ENCODE data around the gene CCN5.

CCN5 gene

GRCh38 chr20:44700306-44700705, 14.9 kb upstream of the CCN5 start:
- Histone ChIP-seq H3K27me3 (replicated peaks; ENCODE audit: control insufficient read depth, insufficient read depth, low read length) (no peaks in the 10 kb centered on the region), H3K36me3 (ENCODE audit: control insufficient read depth, insufficient read depth, low read length) (no peaks in the 10 kb centered on the region), H3K4me3 (replicated peaks; ENCODE audit: low read depth, low read length) (no peak overlapping the region)
- DNase-seq (ENCODE audit: extremely low read depth, insufficient read length) = no peak
- TF ChIP-seq CTCF (IDR thresholded peaks at IDR 0.05; ENCODE audit: insufficient read depth, low read length, poor library complexity, severe bottlenecking) = no peak

GRCh38 chr20:44701118-44701857, 13.9 kb upstream of the CCN5 start:
- no peak overlapping the region for H3K4me3 ChIP-seq (replicated peaks; ENCODE audit: low read depth, low read length)
- DNase-seq (ENCODE audit: extremely low read depth, insufficient read length) = no peak

GRCh38 chr20:44701858-44702256, 13.3 kb upstream of the CCN5 start:
- no peak for TF ChIP-seq CTCF (IDR thresholded peaks at IDR 0.05; ENCODE audit: insufficient read depth, low read length, poor library complexity, severe bottlenecking)
- H3K27me3 ChIP-seq (replicated peaks; ENCODE audit: control insufficient read depth, insufficient read depth, low read length) = no peaks in the 10 kb centered on the region
- no peak overlapping the region for H3K4me3 ChIP-seq (replicated peaks; ENCODE audit: low read depth, low read length)
- no peaks in the 10 kb centered on the region for H3K36me3 ChIP-seq (ENCODE audit: control insufficient read depth, insufficient read depth, low read length)
- no peak for DNase-seq (ENCODE audit: extremely low read depth, insufficient read length)

More at GRCh38 chr20:44701118-44701857, 13.9 kb upstream of the CCN5 start:
- Histone ChIP-seq H3K36me3 (ENCODE audit: control insufficient read depth, insufficient read depth, low read length) (no peaks in the 10 kb centered on the region), H3K27me3 (replicated peaks; ENCODE audit: control insufficient read depth, insufficient read depth, low read length) (no peaks in the 10 kb centered on the region)
- TF ChIP-seq CTCF (IDR thresholded peaks at IDR 0.05; ENCODE audit: insufficient read depth, low read length, poor library complexity, severe bottlenecking) = no peak

GRCh38 chr20:44702776-44703175, 12.4 kb upstream of the CCN5 start:
- no peaks in the 10 kb centered on the region for H3K36me3 ChIP-seq (ENCODE audit: control insufficient read depth, insufficient read depth, low read length)
- no peak overlapping the region for H3K4me3 ChIP-seq (replicated peaks; ENCODE audit: low read depth, low read length)
- TF ChIP-seq CTCF (IDR thresholded peaks at IDR 0.05; ENCODE audit: insufficient read depth, low read length, poor library complexity, severe bottlenecking) = no peak
- peak; percentile 31 for DNase-seq (ENCODE audit: extremely low read depth, insufficient read length)
- H3K27me3 ChIP-seq (replicated peaks; ENCODE audit: control insufficient read depth, insufficient read depth, low read length) = no peaks in the 10 kb centered on the region

GRCh38 chr20:44703183-44703925, 11.8 kb upstream of the CCN5 start:
- no peak for TF ChIP-seq CTCF (IDR thresholded peaks at IDR 0.05; ENCODE audit: insufficient read depth, low read length, poor library complexity, severe bottlenecking)
- DNase-seq (ENCODE audit: extremely low read depth, insufficient read length) = no peak
- no peaks in the 10 kb centered on the region for H3K36me3 ChIP-seq (ENCODE audit: control insufficient read depth, insufficient read depth, low read length)
- H3K4me3 ChIP-seq (replicated peaks; ENCODE audit: low read depth, low read length) = no peak overlapping the region
- no peaks in the 10 kb centered on the region for H3K27me3 ChIP-seq (replicated peaks; ENCODE audit: control insufficient read depth, insufficient read depth, low read length)

Data from GM06990 (cell line).